Neutrophil (primary cell): ENCODE data around the gene MTG2.

Experiments used
- H3K27ac ChIP-seq: fragments of 200-600 bp; sonication (generic); 2 replicates; pipeline ENCODE4 v1.5.1; 2016; ENCODE audit warnings: mild to moderate bottlenecking, moderate library complexity
- H3K27me3 ChIP-seq: fragments of 200-600 bp; sonication (generic); 2 replicates; pipeline ENCODE4 v1.6.0; 2016; ENCODE audit warnings: mild to moderate bottlenecking
- H3K36me3 ChIP-seq: fragments of 200-600 bp; sonication (generic); 2 replicates; pipeline ENCODE4 v1.5.1; 2017
- H3K4me1 ChIP-seq, 2 experiments: fragments of 200-600 bp in 1 of 2; sonication (generic) in 1 of 2; 1 replicate in 1 of 2; 2 replicates in 1 of 2; pipeline versions ENCODE4 v1.5.1 to v1.6.1; 2013 to 2016; ENCODE audit warnings: low read depth in 1 of 2, low read length in 1 of 2, mild to moderate bottlenecking in 1 of 2, moderate library complexity in 1 of 2; ENCODE audit not compliant: control insufficient read depth in 1 of 2, insufficient read depth in 1 of 2
- H3K4me3 ChIP-seq, 2 experiments: fragments of 200-600 bp in 1 of 2; sonication (generic) in 1 of 2; 1 replicate in 1 of 2; 2 replicates in 1 of 2; pipeline ENCODE4 v1.5.1; 2013 to 2016; ENCODE audit warnings: low read depth in 1 of 2, low read length in 1 of 2, mild to moderate bottlenecking in 1 of 2, moderate library complexity in 1 of 2
- H3K9me3 ChIP-seq: fragments of 200-600 bp; sonication (generic); 2 replicates; pipeline ENCODE4 v1.5.1; 2016
- TF ChIP-seq, protein P1 (sequence below): fragments of 200-600 bp; sonication (generic); IDR thresholded peaks from 2 replicates; pipeline ENCODE4 v1.5.1; 2016; ENCODE audit warnings: antibody characterized with exemption

Gene MTG2

DNA sequence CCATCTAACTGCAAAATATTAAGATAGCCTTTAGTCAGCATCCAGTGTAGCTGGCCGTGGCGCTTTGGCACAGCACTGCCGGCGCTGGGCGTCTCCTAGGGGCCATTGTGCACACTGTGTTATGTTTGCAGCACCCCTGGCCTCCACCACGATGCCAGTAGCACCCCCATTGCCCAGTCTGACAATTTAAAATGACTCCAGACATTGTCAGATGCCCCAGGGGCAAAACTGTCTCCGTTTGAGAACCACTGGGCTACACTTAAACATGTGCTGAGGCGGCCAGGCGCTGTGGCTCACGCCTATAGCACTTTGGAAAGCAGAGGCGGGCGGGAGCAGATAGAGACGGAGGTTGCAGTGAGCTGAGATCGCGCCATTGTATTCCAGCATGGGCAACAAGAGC, 6.0 kb upstream of the MTG2 start:
- Histone ChIP-seq H3K27me3 (no peaks in the 10 kb centered on the region), H3K9me3 (no peaks in the 10 kb centered on the region), H3K27ac (no peak overlapping the region), H3K36me3 (peaks cover 39% of the 10 kb centered on the region), H3K4me3 (no peak overlapping the region), H3K4me1 (peaks cover 3 to 4% of the 10 kb centered on the region in 2 experiments)
- TF ChIP-seq, protein P1, sequence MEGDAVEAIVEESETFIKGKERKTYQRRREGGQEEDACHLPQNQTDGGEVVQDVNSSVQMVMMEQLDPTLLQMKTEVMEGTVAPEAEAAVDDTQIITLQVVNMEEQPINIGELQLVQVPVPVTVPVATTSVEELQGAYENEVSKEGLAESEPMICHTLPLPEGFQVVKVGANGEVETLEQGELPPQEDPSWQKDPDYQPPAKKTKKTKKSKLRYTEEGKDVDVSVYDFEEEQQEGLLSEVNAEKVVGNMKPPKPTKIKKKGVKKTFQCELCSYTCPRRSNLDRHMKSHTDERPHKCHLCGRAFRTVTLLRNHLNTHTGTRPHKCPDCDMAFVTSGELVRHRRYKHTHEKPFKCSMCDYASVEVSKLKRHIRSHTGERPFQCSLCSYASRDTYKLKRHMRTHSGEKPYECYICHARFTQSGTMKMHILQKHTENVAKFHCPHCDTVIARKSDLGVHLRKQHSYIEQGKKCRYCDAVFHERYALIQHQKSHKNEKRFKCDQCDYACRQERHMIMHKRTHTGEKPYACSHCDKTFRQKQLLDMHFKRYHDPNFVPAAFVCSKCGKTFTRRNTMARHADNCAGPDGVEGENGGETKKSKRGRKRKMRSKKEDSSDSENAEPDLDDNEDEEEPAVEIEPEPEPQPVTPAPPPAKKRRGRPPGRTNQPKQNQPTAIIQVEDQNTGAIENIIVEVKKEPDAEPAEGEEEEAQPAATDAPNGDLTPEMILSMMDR, result no peak

DNA sequence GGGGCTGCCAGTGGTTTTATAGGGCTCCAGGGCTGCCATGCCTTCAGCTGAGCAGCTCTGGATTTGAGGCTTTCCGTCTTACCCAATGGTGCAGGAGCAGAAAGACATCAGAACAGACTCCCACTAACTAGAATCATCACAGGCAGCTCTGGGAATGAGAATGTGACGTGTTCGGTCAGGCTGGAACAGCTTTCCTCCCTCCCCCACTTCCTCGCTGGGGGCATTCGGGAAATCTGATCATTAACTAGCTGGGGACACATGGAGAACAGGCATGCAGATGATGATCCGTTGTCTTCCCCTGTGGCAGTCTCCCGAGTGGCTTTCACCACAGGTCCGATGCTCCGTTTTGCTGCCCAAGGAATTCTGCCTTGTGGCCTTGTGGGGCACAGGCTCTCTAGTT, 5.5 kb upstream of the MTG2 start:
- H3K36me3 ChIP-seq, result peaks cover 39% of the 10 kb centered on the region
- H3K9me3 ChIP-seq, result no peaks in the 10 kb centered on the region
- no peaks in the 10 kb centered on the region for H3K27me3 ChIP-seq
- H3K4me3 ChIP-seq, result no peak overlapping the region
- H3K4me1 ChIP-seq, result peaks cover 8% of the 10 kb centered on the region in 2 experiments
- H3K27ac ChIP-seq, result no peak overlapping the region
- TF ChIP-seq, protein P1, result no peak

DNA sequence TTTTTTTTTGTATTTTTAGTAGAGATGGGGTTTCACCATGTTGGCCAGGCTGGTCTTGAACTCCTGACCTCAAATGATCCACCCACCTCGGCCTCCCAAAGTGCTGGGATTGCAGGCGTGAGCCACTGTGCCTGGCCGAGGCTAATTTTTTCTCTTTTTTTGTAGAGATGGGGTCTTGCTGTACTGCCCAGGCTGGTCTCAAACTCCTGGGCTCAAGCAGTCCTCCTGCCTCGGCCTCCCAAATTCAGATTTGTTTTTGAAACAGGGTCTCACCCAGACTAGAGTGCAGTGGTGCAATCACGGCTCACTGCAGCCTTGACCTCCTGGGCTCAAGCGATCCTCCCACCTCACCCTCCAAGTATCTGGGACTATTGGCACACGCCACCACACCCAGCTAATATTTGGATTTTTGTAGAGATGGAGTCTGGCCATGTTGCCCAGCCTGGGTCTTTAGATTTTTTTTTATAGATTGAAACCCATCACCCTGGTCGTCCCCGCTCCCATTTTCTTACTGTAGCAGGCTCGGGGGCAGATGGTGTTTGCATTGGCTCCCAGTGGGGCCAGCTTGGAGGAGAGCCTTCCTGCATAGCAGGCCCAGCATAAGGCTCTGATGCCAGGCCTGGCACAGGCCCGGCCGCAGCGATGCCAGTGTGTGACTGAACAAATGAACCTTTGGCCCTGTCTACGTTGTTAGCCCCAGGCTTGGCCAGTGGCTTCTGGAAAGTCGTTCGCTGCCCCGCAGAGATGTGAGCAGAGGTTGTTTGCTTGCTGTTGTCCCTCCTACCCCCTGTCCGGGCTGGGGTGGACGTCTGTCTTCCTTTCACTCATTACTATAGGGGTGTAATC, 4.3 kb upstream of the MTG2 start:
- Histone ChIP-seq H3K27ac (no peak overlapping the region), H3K4me1 (peaks cover 15 to 16% of the 10 kb centered on the region in 2 experiments), H3K27me3 (no peaks in the 10 kb centered on the region), H3K9me3 (no peaks in the 10 kb centered on the region), H3K4me3 (no peak overlapping the region), H3K36me3 (peaks cover 30% of the 10 kb centered on the region)
- TF ChIP-seq, protein P1, result no peak

DNA sequence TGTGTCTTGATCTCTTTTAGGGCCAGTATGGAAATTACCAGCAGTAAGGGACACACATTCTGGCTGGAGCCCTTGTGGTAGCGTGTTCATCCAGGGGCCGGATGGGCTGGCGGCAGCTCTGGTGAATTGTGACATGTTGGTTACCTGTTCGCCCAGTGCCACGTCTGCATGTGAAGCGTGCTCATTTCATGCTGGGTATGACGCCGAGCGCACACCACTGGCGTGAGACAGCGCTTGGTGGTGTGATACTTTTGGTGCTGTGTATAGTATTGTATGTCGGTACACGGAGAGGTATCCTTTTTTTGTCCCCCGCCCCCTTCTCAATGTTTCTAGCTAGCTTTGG, 3.7 kb upstream of the MTG2 start:
- Histone ChIP-seq H3K27me3 (no peaks in the 10 kb centered on the region), H3K36me3 (peaks cover 26% of the 10 kb centered on the region), H3K4me3 (no peak overlapping the region), H3K27ac (no peak overlapping the region), H3K9me3 (no peaks in the 10 kb centered on the region), H3K4me1 (peaks cover 20 to 22% of the 10 kb centered on the region in 2 experiments)
- TF ChIP-seq, protein P1, result no peak

DNA sequence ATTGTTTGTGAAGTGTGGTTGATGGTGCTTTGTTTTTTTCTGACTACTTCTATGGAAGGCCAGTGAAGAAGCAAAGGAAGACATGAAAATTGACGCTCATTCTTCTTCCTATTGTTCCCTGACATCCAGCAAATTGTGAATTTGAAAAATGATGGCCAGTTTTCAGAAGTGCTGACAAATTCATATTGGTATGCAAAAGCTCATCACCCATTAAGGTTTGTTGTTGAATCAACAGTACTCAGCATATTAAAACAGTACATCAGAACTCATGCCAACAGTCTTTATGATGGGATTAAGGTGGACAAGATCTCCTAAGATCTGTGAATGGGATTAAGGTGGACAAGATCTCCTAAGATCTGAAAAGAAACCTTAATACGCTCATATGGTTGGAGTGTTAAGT, 1.0 kb upstream of the MTG2 start:
- H3K36me3 ChIP-seq, result peaks cover 10% of the 10 kb centered on the region
- TF ChIP-seq, protein P1, result no peak
- H3K27ac ChIP-seq, result peak overlapping the region; percentile 95
- H3K9me3 ChIP-seq, result no peaks in the 10 kb centered on the region
- peaks cover 47 to 49% of the 10 kb centered on the region in 2 experiments for H3K4me1 ChIP-seq
- H3K4me3 ChIP-seq, result peak overlapping the region; percentile 81 to 90
- no peaks in the 10 kb centered on the region for H3K27me3 ChIP-seq
